AG04449 (cell line): ENCODE results near the gene SIRPB1.
"Not testable (repeated sequence)": the region's sequence is repeated elsewhere in the genome, so short reads cannot be mapped to it uniquely, and the experiment has no call there.

Experiments used
- CTCF ChIA-PET: fragments of 350-600 bp; formaldehyde crosslinking; extraction: SDS; loops from one replicate; lab custom pipeline; 2021; ENCODE audit warnings: antibody characterized with exemption; lab: Yijun Ruan, JAX
- POLR2A ChIA-PET: fragments of 400-600, 350-600 bp; formaldehyde crosslinking; extraction: SDS; loops from one replicate; lab custom pipeline; 2020; ENCODE audit warnings: antibody characterized with exemption, inconsistent platforms; lab: Yijun Ruan, JAX
- DNase-seq: peaks from one replicate; pipeline ENCODE4 v3.0.0-alpha.2; 2010; ENCODE audit warnings: low read depth, low spot score
- H3K4me3 ChIP-seq: 2 replicates; pipeline ENCODE4 v1.5.1; 2011; ENCODE audit warnings: low read depth, mild to moderate bottlenecking, control low read depth, low read length
- CTCF ChIP-seq: IDR thresholded peaks from one replicate; pipeline ENCODE4 v1.5.1; 2011; ENCODE audit warnings: mild to moderate bottlenecking, moderate library complexity, low read length, control low read depth, inconsistent platforms; ENCODE audit not compliant: insufficient read depth; ENCODE audit errors: missing control alignments

Gene SIRPB1

GRCh38 chr20:1652960-1653359 is 33.2 kb upstream of the SIRPB1 start:
- CTCF ChIA-PET, result no interaction called here
- TF ChIP-seq CTCF, result no peak
- POLR2A ChIA-PET, result no interaction called here
- H3K4me3 ChIP-seq, result no peak overlapping the region
- no peak for DNase-seq

GRCh38 chr20:1652104-1652503 is 32.3 kb upstream of the SIRPB1 start:
- ChIA-PET CTCF (no interaction called here), POLR2A (no interaction called here)
- no peak overlapping the region for H3K4me3 ChIP-seq
- TF ChIP-seq CTCF, result no peak
- no peak for DNase-seq

GRCh38 chr20:1651268-1652058 is 31.7 kb upstream of the SIRPB1 start:
- CTCF ChIA-PET, result no interaction called here
- no peak overlapping the region for H3K4me3 ChIP-seq
- POLR2A ChIA-PET, result no interaction called here
- TF ChIP-seq CTCF, result no peak
- DNase-seq, result no peak

GRCh38 chr20:1648101-1648500 is 28.3 kb upstream of the SIRPB1 start:
- POLR2A ChIA-PET, result no interaction called here
- CTCF ChIA-PET, result no interaction called here
- DNase-seq, result no peak
- TF ChIP-seq CTCF, result no peak
- H3K4me3 ChIP-seq, result no peak overlapping the region

GRCh38 chr20:1646975-1647431 is 27.2 kb upstream of the SIRPB1 start:
- ChIA-PET CTCF (no interaction called here), POLR2A (no interaction called here)
- no peak overlapping the region for H3K4me3 ChIP-seq
- TF ChIP-seq CTCF, result no peak
- no peak for DNase-seq

GRCh38 chr20:1644101-1644962 is 24.5 kb upstream of the SIRPB1 start:
- no peak for DNase-seq
- no peak overlapping the region for H3K4me3 ChIP-seq
- no peak for TF ChIP-seq CTCF
- CTCF ChIA-PET, result no interaction called here
- POLR2A ChIA-PET, result no interaction called here

GRCh38 chr20:1638643-1639042 is 18.8 kb upstream of the SIRPB1 start:
- H3K4me3 ChIP-seq, DNase-seq, POLR2A ChIA-PET, CTCF ChIA-PET: not testable (repeated sequence)
